ENCODE results near the gene TRAF7. TPM values are rescaled to one million over a fixed set of nuclear protein-coding genes. Genes with fewer than 3 reads are reported as not detected.

The TRAF7 gene
- total RNA-seq, 1 experiment from 2014 or later, result 160 TPM

DNA sequence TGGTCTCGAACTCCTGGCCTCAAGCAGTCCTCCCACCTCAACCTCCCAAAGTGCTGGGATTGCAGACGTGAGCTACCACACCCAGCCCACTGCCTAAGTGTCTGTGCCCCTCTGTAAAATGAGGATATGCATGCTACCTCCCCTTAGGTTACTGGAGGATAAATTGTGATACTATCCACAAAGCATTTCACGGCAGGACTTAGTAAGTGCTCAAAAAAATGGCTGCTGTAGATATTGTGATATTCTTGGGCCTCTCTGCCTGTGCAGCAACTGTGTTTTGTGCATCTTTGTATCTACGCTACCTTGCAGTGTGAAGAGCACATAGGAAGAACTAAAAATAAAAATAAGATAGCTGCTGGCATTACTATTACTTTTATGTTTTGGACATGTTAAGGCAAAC is 42.7 kb downstream of the TRAF7 start:
- Histone ChIP-seq H4K20me1 (ENCODE audit: insufficient read depth) (no peaks in the 10 kb centered on the region), H3K4me2 (ENCODE audit: low read length) (no peak overlapping the region), H3K9ac (ENCODE audit: low read length) (no peak overlapping the region), H2AFZ (ENCODE audit: low read depth, low read length, poor library complexity, severe bottlenecking) (no peak overlapping the region), H3K4me1 (ENCODE audit: control insufficient read depth in 1 of 2, insufficient read depth in 2 of 2, low read length in 2 of 2) (peaks cover 5 to 19% of the 10 kb centered on the region in 2 experiments), H3K9me2 (ENCODE audit: insufficient read depth) (no peaks in the 10 kb centered on the region), H3K9me3 (ENCODE audit: control insufficient read depth in 1 of 2, insufficient read depth in 1 of 2, low read depth in 1 of 2, low read length in 2 of 2) (no peaks in the 10 kb centered on the region), H3K27ac (ENCODE audit: low read depth, low read length) (no peak overlapping the region), H3K27me3 (ENCODE audit: insufficient read depth, low read length) (no peaks in the 10 kb centered on the region), H3K4me3 (replicated peaks in 1 of 2; ENCODE audit: low read depth in 1 of 2, low read length in 2 of 2) (no peak overlapping the region), H3K79me2 (ENCODE audit: insufficient read depth, low read length) (no peaks in the 10 kb centered on the region), H3K36me3 (ENCODE audit: control insufficient read depth in 1 of 2, insufficient read depth in 2 of 2, low read length in 2 of 2) (no peaks in the 10 kb centered on the region)
- TF ChIP-seq FOSL1 (IDR thresholded peaks at IDR 0.05; ENCODE audit: low read depth) (no peak), RAD21 (IDR thresholded peaks at IDR 0.05; ENCODE audit: low read depth) (no peak), TCF7L2 (IDR thresholded peaks at IDR 0.05; ENCODE audit: borderline replicate concordance, extremely low read depth, insufficient read depth, insufficient read length) (no peak), POLR2AphosphoS5 (IDR thresholded peaks at IDR 0.05; ENCODE audit: low read depth, low read length) (no peak), YY1 (IDR thresholded peaks at IDR 0.05; ENCODE audit: extremely low read depth, insufficient replicate concordance, low read depth, low read length) (no peak), ELF1 (IDR thresholded peaks at IDR 0.05; ENCODE audit: borderline replicate concordance, low read depth) (no peak), JUND (IDR thresholded peaks at IDR 0.05) (no peak)
- TF ChIP-seq, protein P1, sequence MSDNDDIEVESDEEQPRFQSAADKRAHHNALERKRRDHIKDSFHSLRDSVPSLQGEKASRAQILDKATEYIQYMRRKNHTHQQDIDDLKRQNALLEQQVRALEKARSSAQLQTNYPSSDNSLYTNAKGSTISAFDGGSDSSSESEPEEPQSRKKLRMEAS (IDR thresholded peaks at IDR 0.05), result no peak
- no TSS peak for BruUV-seq (replicated peaks)
- RAD21 ChIA-PET (ENCODE audit: low non-redundant PET in 1 of 2, low total read pairs in 2 of 2, uncharacterized antibody in 2 of 2, unreplicated experiment in 2 of 2), result no interaction called here
- CTCF ChIA-PET, result no interaction called here
- ATAC-seq (no peak), DNase-seq (ENCODE audit: low read depth, low spot score) (no peak)
- POLR2A ChIA-PET, result interaction anchor here (1.5 to 2.1 kb wide), 2 partner anchors 16 to 43 kb away, joined by 3 to 6 read pairs; partner anchors contain the start of genes PGP and TRAF7
- intact Hi-C loops (cut with micrococcal nuclease), result loop anchor here (10.0 kb wide), 1 partner anchor 307 kb away; no protein-coding TSS in a partner anchor

DNA sequence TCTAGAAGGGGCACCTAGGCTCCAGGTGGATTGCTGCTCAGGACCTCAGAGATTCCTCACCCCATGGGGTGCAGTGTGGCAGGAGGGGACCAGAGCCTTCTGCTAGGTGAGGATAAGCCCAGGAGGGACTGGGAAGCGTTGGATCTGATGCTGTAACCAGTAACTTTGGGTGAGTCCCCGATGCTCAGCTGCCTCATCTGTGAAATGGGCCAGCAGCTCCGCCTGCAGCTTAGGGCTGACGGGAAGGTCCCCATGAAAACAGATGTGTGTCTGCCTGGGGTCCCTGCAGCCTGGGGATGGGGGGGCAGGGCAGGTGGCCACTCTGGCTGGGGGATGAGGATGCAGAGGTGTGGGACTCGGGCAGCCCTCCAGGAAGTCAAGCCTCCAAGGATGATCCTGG is 43.5 kb downstream of the TRAF7 start:
- CTCF ChIA-PET, result no interaction called here

More for the DNA sequence above, 43.5 kb downstream of the TRAF7 start:
- RAD21 ChIA-PET (ENCODE audit: low non-redundant PET in 1 of 2, low total read pairs in 2 of 2, uncharacterized antibody in 2 of 2, unreplicated experiment in 2 of 2), result no interaction called here
- H3K27ac ChIP-seq (ENCODE audit: low read depth, low read length), result no peak overlapping the region
- H3K9ac ChIP-seq (ENCODE audit: low read length), result no peak overlapping the region
- H3K4me2 ChIP-seq (ENCODE audit: low read length), result no peak overlapping the region
- no peaks in the 10 kb centered on the region for H3K27me3 ChIP-seq (ENCODE audit: insufficient read depth, low read length)
- no peaks in the 10 kb centered on the region for H3K9me2 ChIP-seq (ENCODE audit: insufficient read depth)
- DNase-seq (ENCODE audit: low read depth, low spot score), result no peak
- no peaks in the 10 kb centered on the region for H3K36me3 ChIP-seq (ENCODE audit: control insufficient read depth in 1 of 2, insufficient read depth in 2 of 2, low read length in 2 of 2)
- no peaks in the 10 kb centered on the region for H3K9me3 ChIP-seq (ENCODE audit: control insufficient read depth in 1 of 2, insufficient read depth in 1 of 2, low read depth in 1 of 2, low read length in 2 of 2)
- no peaks in the 10 kb centered on the region for H4K20me1 ChIP-seq (ENCODE audit: insufficient read depth)
- peaks cover 5 to 18% of the 10 kb centered on the region in 2 experiments for H3K4me1 ChIP-seq (ENCODE audit: control insufficient read depth in 1 of 2, insufficient read depth in 2 of 2, low read length in 2 of 2)
- no peak for ATAC-seq
- intact Hi-C loops (cut with micrococcal nuclease), result loop anchor here (10.0 kb wide), 1 partner anchor 306 kb away; no protein-coding TSS in a partner anchor
- BruUV-seq (replicated peaks), result no TSS peak
- TF ChIP-seq ZNF274 (IDR thresholded peaks at IDR 0.05; ENCODE audit: low read depth, low read length) (no peak), CEBPB (IDR thresholded peaks at IDR 0.05; ENCODE audit: low read depth) (no peak), JUND (IDR thresholded peaks at IDR 0.05) (no peak), EZH2phosphoT487 (IDR thresholded peaks at IDR 0.05; ENCODE audit: borderline replicate concordance) (no peak)
- TF ChIP-seq, protein P1 (IDR thresholded peaks at IDR 0.05), result no peak
- TF ChIP-seq, protein P2, sequence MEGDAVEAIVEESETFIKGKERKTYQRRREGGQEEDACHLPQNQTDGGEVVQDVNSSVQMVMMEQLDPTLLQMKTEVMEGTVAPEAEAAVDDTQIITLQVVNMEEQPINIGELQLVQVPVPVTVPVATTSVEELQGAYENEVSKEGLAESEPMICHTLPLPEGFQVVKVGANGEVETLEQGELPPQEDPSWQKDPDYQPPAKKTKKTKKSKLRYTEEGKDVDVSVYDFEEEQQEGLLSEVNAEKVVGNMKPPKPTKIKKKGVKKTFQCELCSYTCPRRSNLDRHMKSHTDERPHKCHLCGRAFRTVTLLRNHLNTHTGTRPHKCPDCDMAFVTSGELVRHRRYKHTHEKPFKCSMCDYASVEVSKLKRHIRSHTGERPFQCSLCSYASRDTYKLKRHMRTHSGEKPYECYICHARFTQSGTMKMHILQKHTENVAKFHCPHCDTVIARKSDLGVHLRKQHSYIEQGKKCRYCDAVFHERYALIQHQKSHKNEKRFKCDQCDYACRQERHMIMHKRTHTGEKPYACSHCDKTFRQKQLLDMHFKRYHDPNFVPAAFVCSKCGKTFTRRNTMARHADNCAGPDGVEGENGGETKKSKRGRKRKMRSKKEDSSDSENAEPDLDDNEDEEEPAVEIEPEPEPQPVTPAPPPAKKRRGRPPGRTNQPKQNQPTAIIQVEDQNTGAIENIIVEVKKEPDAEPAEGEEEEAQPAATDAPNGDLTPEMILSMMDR (IDR thresholded peaks at IDR 0.05 in 2 of 3, conservative IDR thresholded peaks at IDR 0.05 in 1 of 3; ENCODE audit: borderline replicate concordance in 1 of 3, insufficient read depth in 1 of 3, low read depth in 2 of 3, low read length in 2 of 3), result no peak
- H2AFZ ChIP-seq (ENCODE audit: low read depth, low read length, poor library complexity, severe bottlenecking), result no peak overlapping the region
- no peaks in the 10 kb centered on the region for H3K79me2 ChIP-seq (ENCODE audit: insufficient read depth, low read length)
- no peak overlapping the region for H3K4me3 ChIP-seq (replicated peaks in 1 of 2; ENCODE audit: low read depth in 1 of 2, low read length in 2 of 2)
- POLR2A ChIA-PET, result interaction anchor here (1.5 to 2.1 kb wide), 2 partner anchors 16 to 44 kb away, joined by 3 to 6 read pairs; partner anchors contain the start of genes PGP and TRAF7
